ENCODE measurements around the gene NUP160. TPM values are rescaled to one million over a fixed set of nuclear protein-coding genes. Genes with fewer than 3 reads are reported as not detected.

The NUP160 gene
- total and polyA plus RNA-seq, 2 of the 8 experiments (the other 6 are each of a cell fraction or from before 2014, with no cell fraction given): 44.6 to 100 TPM

GRCh38 chr11:47889714-47890441, 41.7 kb upstream of the NUP160 start:
- no peak overlapping the region for H3K4ac ChIP-seq (replicated peaks; ENCODE audit: insufficient read length, low read depth, low read length)
- H2BK15ac ChIP-seq (ENCODE audit: low read length): no peak overlapping the region
- no peaks in the 10 kb centered on the region for H3K79me2 ChIP-seq (ENCODE audit: control insufficient read depth in 1 of 2, insufficient read depth in 2 of 2, low read length in 2 of 2)
- H3K14ac ChIP-seq (ENCODE audit: insufficient read length): no peak overlapping the region
- 85% methylated on average over 4 of the region's 4 CpGs; no CpG with 5 or more reads in 1 of the 2 experiments for WGBS, 2 experiments (ENCODE audit: extremely low coverage in 1 of 2, insufficient coverage in 1 of 2, insufficient read length in 1 of 2, insufficient replicate concordance in 2 of 2, low coverage in 1 of 2, low lambda C conversion rate in 2 of 2, missing lambda C conversion rate in 1 of 2)
- ChIA-PET CTCF (ENCODE audit: partially characterized antibody) (interaction anchor here (1.2 kb wide), 1 partner anchor 39 kb away, joined by 3 read pairs; no protein-coding TSS in a partner anchor), POLR2A (ENCODE audit: partially characterized antibody) (no interaction called here)
- no peaks in the 10 kb centered on the region for H3K79me1 ChIP-seq (ENCODE audit: low read depth, low read length)
- no peak overlapping the region for H2BK20ac ChIP-seq (ENCODE audit: low read length)
- FAIRE-seq (no peak), DNase-seq (ENCODE audit: low read depth in 1 of 2, low spot score in 2 of 2) (no peak)
- H3K56ac ChIP-seq (replicated peaks; ENCODE audit: insufficient read length, low read depth, low read length): no peak overlapping the region
- no peak overlapping the region for H2BK120ac ChIP-seq (replicated peaks; ENCODE audit: low read depth, low read length)
- H2BK5ac ChIP-seq (ENCODE audit: low read depth, low read length): no peak overlapping the region
- TF ChIP-seq POLR2AphosphoS5 (IDR thresholded peaks at IDR 0.05; ENCODE audit: low read depth, low read length) (no peak), BACH1 (IDR thresholded peaks at IDR 0.05; ENCODE audit: low read length) (no peak), SIRT6 (IDR thresholded peaks at IDR 0.05; ENCODE audit: low read length) (no peak), POU5F1 (IDR thresholded peaks at IDR 0.05; ENCODE audit: low read depth, low read length) (no peak), PHF8 (conservative IDR thresholded peaks at IDR 0.05; ENCODE audit: low read depth, low read length) (no peak), RBBP5 (IDR thresholded peaks at IDR 0.05; ENCODE audit: borderline replicate concordance, low read depth, low read length) (no peak), JUND (IDR thresholded peaks at IDR 0.05; ENCODE audit: low read length) (no peak)
- H3K9me3 ChIP-seq (ENCODE audit: insufficient read depth in 2 of 2, low read depth in 1 of 2, low read length in 1 of 2): peaks cover 2 to 16% of the 10 kb centered on the region in 2 experiments; a peak in 1 of 4 replicates
- H3K4me1 ChIP-seq (replicated peaks in 1 of 4; ENCODE audit: control insufficient read depth in 3 of 4, insufficient read depth in 4 of 4, low read length in 3 of 4): no peaks in the 10 kb centered on the region
- no peaks in the 10 kb centered on the region for H3K27me3 ChIP-seq (replicated peaks in 1 of 4; ENCODE audit: control insufficient read depth in 3 of 4, extremely low read depth in 1 of 4, insufficient read depth in 3 of 4, low read length in 3 of 4)
- H3K23ac ChIP-seq (ENCODE audit: insufficient read length): no peak overlapping the region
- no peaks in the 10 kb centered on the region for H3K23me2 ChIP-seq (ENCODE audit: low read depth, low read length)
- no peaks in the 10 kb centered on the region; a peak in 1 of 8 replicates for H3K36me3 ChIP-seq (ENCODE audit: control insufficient read depth in 2 of 4, insufficient read depth in 4 of 4, low read length in 3 of 4)
- no peak overlapping the region for H3K9ac ChIP-seq (replicated peaks in 1 of 4; ENCODE audit: extremely low read depth in 1 of 4, low read depth in 3 of 4, low read length in 3 of 4)
- no peaks in the 10 kb centered on the region for H4K20me1 ChIP-seq (replicated peaks in 1 of 2; ENCODE audit: control insufficient read depth in 1 of 2, insufficient read depth in 2 of 2, low read length in 2 of 2)
- no peak overlapping the region for H4K5ac ChIP-seq (ENCODE audit: insufficient read length, low read depth, low read length)
- H3K18ac ChIP-seq (ENCODE audit: extremely low read depth, low read length): no peak overlapping the region
- H3K4me2 ChIP-seq (ENCODE audit: insufficient read depth in 1 of 2, low read depth in 2 of 2, low read length in 2 of 2): no peak overlapping the region
- no peak overlapping the region for H2AK5ac ChIP-seq (ENCODE audit: low read depth, low read length)
- no peak overlapping the region for H3K4me3 ChIP-seq (ENCODE audit: extremely low read depth in 1 of 4, insufficient read depth in 2 of 4, low read depth in 3 of 4, low read length in 4 of 4)
- no peak overlapping the region for H4K8ac ChIP-seq (ENCODE audit: extremely low read depth, insufficient read depth, low read length)
- no peak overlapping the region for H2AFZ ChIP-seq (ENCODE audit: low read length)
- H3K27ac ChIP-seq (ENCODE audit: low read depth, low read length): no peak overlapping the region
- H2BK12ac ChIP-seq (ENCODE audit: low read depth, low read length): no peak overlapping the region
- no peak overlapping the region for H4K91ac ChIP-seq (replicated peaks; ENCODE audit: insufficient read length, low read length)
